ENCODE data around the gene ETFBKMT.

Gene ETFBKMT, protein sequence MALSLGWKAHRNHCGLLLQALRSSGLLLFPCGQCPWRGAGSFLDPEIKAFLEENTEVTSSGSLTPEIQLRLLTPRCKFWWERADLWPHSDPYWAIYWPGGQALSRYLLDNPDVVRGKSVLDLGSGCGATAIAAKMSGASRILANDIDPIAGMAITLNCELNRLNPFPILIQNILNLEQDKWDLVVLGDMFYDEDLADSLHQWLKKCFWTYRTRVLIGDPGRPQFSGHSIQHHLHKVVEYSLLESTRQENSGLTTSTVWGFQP

DNA sequence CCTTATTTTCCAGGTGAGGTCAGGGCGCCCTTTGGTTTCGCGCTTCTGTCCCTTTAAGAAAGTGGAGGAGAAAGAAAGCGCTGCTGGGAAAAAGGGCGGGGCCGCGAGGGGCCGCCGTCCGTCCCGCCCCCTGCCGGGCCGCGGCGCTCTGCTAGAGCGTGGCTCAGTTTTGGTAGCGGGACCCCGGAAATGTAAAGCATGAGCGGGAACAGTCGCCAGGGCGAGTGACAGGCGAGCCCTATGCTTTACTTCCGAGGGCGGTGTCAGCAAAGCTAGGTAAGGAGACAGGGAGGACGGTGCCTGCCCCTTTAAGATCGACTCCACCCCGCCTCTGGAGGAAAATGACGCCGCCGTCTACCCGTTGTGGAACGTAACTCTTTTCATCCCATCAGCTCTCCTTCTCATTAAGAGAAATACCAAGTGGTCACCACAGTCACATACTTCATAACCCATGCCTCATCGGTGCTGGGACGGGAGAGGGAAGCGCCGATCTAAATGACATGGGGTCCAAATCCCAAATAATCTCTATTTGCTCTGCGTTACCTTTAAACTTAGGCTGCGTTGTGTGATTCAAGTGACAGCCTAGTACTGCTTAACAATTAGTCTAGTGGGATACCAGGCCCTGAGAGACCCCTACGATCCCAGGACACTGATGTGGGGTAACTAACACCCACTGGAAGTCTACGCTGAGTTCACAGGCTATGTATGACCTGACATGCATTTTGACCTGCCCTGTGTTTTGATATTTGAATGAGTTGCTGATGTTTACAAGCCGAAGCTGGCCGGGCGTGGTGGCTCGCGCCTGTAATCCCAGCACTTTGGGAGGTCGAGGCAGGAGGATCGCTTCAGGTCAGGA, at the start of gene ETFBKMT:
Gene ETFBKMT (plus strand): TSS at position 602 of the 856 bp plus-strand sequence. CDS start 2,266 bp downstream, outside the sequence.
- DNase-seq (ENCODE audit: low read depth): peak; percentile 85

GRCh38 chr12:31612819-31613218, 46.7 kb upstream of the ETFBKMT start:
- no peak for DNase-seq (ENCODE audit: low read depth)

- DNase-seq (ENCODE audit: low read depth): no peak
These were observed 41.1 kb upstream of the ETFBKMT start for GRCh38 chr12:31618228-31619025.

GRCh38 chr12:31620311-31620710, 39.2 kb upstream of the ETFBKMT start:
- no peak for DNase-seq (ENCODE audit: low read depth)

GRCh38 chr12:31622038-31622437, 37.5 kb upstream of the ETFBKMT start:
- no peak for DNase-seq (ENCODE audit: low read depth)

- no peak for DNase-seq (ENCODE audit: low read depth)
These were observed 33.1 kb upstream of the ETFBKMT start for GRCh38 chr12:31626270-31626995.

GRCh38 chr12:31627456-31628054, 31.9 kb upstream of the ETFBKMT start:
- no peak for DNase-seq (ENCODE audit: low read depth)

GRCh38 chr12:31629756-31630732, 29.4 kb upstream of the ETFBKMT start:
- no peak for DNase-seq (ENCODE audit: low read depth)

- no peak for DNase-seq (ENCODE audit: low read depth)
These were observed 28.3 kb upstream of the ETFBKMT start for GRCh38 chr12:31631023-31631724.

- DNase-seq (ENCODE audit: low read depth): no peak
These were observed 27.7 kb upstream of the ETFBKMT start for GRCh38 chr12:31631809-31632208.

DNA sequence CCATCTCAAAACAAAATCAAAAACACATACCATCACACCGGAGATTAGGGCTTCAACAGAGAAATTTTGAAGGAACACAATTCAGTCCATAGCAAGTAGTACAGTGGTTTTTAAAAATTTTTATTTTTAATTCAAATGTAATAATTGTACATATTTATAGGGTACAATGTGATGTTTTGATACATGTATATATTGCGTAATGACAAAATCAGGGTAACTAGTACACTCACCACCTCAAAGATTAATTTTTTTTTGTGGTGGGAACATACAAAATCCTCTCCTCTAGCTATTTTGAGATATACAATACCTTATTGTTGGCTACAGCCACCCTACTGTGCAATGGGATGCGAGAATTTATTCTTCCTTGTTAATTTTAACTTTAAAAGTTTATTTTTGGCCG, 26.0 kb upstream of the ETFBKMT start:
- DNase-seq (ENCODE audit: low read depth): no peak

GRCh38 chr12:31634620-31635019, 24.9 kb upstream of the ETFBKMT start:
- DNase-seq (ENCODE audit: low read depth): no peak

DNA sequence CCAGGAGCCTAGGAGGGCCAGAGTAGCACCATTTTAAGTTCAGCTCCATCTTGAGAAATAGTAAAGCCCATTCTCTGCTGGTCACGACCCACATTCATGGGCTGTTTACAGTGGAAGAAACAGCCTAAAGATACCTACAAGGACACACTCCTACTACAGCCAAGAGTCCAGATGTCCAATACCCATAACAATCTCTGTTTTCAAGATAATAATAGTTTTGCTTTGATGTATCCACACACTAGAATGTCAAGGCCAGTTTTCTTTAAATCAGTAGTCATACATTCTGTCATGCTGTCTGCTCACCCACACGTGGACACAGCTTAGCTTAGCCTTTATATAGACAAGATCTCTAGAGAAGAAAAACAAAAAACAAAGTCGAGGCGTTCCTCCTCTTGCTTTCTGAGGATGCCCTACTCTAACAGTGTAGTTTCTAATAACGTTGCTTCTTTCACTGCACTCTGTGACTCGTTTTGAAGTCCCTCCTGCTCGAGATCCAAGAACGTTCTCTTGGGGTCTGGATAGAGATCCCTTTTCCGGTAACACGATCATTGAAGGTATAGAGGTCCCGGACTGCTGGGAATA, 17.9 kb upstream of the ETFBKMT start:
- no peak for DNase-seq (ENCODE audit: low read depth)

DNA sequence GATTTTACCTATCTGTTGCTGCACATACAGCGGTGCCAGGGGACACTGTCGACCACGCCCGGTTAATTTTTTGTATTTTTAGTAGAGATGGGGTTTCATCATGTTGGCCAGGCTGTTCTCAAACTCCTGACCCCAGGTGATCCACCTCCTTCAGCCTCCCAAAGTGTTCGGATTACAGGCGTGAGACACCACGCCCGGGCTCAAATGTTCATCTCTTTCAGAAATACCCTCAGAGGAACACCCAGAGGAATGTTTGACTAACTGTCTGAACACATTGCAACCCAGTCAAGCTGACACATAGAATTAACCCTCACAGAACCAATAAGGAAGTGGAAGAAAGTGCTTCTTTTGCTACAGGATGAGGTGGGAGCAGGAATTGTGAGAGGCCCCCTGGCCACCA, 15.0 kb upstream of the ETFBKMT start:
- DNase-seq (ENCODE audit: low read depth): no peak

GRCh38 chr12:31645924-31646323, 13.6 kb upstream of the ETFBKMT start:
- no peak for DNase-seq (ENCODE audit: low read depth)

DNA sequence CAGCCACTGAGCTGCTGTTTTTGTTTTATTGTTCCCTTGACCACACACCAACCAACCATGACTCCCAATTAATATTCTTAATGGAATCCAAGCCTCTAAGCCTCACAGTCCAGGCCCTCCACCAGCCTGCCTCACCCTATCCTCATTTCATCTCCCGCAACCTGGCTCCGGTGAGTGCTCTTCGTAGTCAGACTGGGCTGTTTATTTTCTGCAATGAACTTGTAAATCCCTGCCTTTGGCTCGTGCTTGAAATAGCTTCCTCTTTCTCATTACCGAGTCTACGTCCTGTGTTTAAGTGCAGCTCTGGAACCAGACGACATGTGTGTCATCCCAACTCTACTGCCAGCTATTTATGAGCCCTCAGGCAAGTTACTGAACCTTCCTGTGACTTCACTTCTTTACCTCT, 12.4 kb upstream of the ETFBKMT start:
- DNase-seq (ENCODE audit: low read depth): no peak

- DNase-seq (ENCODE audit: low read depth): no peak
These were observed 8.6 kb upstream of the ETFBKMT start for GRCh38 chr12:31650918-31651317.

DNA sequence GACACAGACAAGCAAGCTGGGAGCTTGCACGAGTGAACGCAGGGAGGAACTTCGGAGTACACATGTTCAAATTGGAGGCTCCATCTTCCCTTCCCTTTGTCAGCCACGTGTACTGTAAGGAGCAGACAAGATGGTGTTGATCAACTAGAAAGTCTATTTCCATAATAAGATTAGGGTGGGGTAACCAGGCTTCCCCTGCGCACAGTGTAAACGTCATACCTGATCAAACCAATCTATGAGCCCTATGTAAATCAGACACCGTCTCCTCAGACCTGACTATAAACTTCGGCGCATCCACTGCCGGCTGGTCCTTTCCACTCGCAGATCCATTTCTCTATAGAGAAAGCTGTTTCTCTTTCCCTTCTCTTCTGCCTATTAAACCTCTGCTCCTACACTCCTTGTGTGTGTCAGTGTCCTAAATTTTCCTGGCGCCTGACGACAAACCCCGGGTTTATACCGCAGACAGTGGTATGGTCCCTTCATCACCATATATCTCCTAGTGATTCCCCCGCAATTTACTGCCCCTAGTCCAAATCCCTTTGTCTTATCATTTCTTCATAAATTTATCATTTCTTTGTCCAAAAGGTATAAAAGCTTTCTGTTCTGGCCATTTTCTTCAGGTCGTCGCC, 7.5 kb upstream of the ETFBKMT start:
- no peak for DNase-seq (ENCODE audit: low read depth)

- no peak for DNase-seq (ENCODE audit: low read depth)
These were observed 4.3 kb upstream of the ETFBKMT start for GRCh38 chr12:31655208-31655607.
